Testis (tissue), 3 donors: ENCODE data around the gene SACM1L. TPM values are rescaled to one million over a fixed set of nuclear protein-coding genes. Genes with fewer than 3 reads are reported as not detected.

Experiments used
- DNase-seq: peaks from one replicate; pipeline ENCODE4 v3.0.0-alpha.2; 2019
- H3K27ac ChIP-seq, 2 donors: fragments of 200-600 bp; sonication (generic); one replicate each; pipeline ENCODE4 v1.5.1; 2019
- H3K27me3 ChIP-seq: fragments of 200-600 bp; sonication (generic); one replicate; pipeline ENCODE4 v1.5.1; 2019
- H3K36me3 ChIP-seq: fragments of 200-600 bp; sonication (generic); one replicate; pipeline ENCODE4 v1.5.1; 2017; ENCODE audit warnings: low read depth; ENCODE audit errors: missing control alignments
- H3K4me1 ChIP-seq: fragments of 200-600 bp; sonication (generic); one replicate; pipeline ENCODE4 v1.5.1; 2019
- H3K4me3 ChIP-seq, 2 donors: fragments of 200-600 bp; sonication (generic); one replicate each; pipeline ENCODE4 v1.5.1; 2017 to 2019
- H3K9me3 ChIP-seq: fragments of 200-600 bp; sonication (generic); one replicate; pipeline ENCODE4 v1.5.1; 2017
- POLR2A ChIP-seq: fragments of 450-650 bp; IDR thresholded peaks from one replicate; pipeline ENCODE4 v1.6.1; 2017; ENCODE audit warnings: antibody characterized with exemption, mild to moderate bottlenecking, moderate library complexity
- WGBS, 2 donors: methylation state at CpG; one replicate each; pipeline ENCODE4 v1.1.5; 2018; 5-methylcytosine and 5-hydroxymethylcytosine counted together
- intact Hi-C: fragments of 100-400 bp; cut with DNase I; formaldehyde crosslinking; loops from one replicate; pipeline ENCODE4 v1.15.1; 2023; ENCODE audit warnings: low total_unique reads
- polyA plus RNA-seq: library from polyadenylated mRNA; stranded (reverse); fragments of 350-450 nt; fragmentation: Illumina TruSeq; extraction: RNeasy Lipid Tissue Mini Kit (QIAGEN cat#74804); gene quantifications from one replicate; pipeline ENCODE4 v1.2.3, GENCODE V29; 2014; ENCODE audit warnings: low read depth, low replicate concordance; ENCODE audit not compliant: insufficient read depth
- total RNA-seq, 2 donors: library from RNA; depleted of rRNA; stranded (reverse); fragments of >200 nt; gene quantifications; one replicate each; pipeline ENCODE4 v1.2.3, GENCODE V29; 2016
- TF ChIP-seq, protein P1 (sequence below), 3 experiments: fragments of 450-650 bp in 2 of 3; fragments of 200-600 bp in 1 of 3; sonication (generic) in 1 of 3; IDR thresholded peaks; one replicate each; pipeline ENCODE4 v1.5.1; 2016 to 2019; ENCODE audit warnings: antibody characterized with exemption in 3 of 3, mild to moderate bottlenecking in 2 of 3, moderate library complexity in 1 of 3

The SACM1L gene
- total and polyA plus RNA-seq, 3 donors from 2014 or later: 25.9 to 60.1 (median 48.3) TPM

GRCh38 chr3:45701172-45701867, 12.1 kb downstream of the SACM1L start:
- Histone ChIP-seq H3K4me3 (no peak overlapping the region), H3K36me3 (no peaks in the 10 kb centered on the region), H3K9me3 (no peaks in the 10 kb centered on the region), H3K4me1 (no peaks in the 10 kb centered on the region), H3K27me3 (no peaks in the 10 kb centered on the region), H3K27ac (no peak overlapping the region)
- no peak for TF ChIP-seq POLR2A
- TF ChIP-seq, protein P1, sequence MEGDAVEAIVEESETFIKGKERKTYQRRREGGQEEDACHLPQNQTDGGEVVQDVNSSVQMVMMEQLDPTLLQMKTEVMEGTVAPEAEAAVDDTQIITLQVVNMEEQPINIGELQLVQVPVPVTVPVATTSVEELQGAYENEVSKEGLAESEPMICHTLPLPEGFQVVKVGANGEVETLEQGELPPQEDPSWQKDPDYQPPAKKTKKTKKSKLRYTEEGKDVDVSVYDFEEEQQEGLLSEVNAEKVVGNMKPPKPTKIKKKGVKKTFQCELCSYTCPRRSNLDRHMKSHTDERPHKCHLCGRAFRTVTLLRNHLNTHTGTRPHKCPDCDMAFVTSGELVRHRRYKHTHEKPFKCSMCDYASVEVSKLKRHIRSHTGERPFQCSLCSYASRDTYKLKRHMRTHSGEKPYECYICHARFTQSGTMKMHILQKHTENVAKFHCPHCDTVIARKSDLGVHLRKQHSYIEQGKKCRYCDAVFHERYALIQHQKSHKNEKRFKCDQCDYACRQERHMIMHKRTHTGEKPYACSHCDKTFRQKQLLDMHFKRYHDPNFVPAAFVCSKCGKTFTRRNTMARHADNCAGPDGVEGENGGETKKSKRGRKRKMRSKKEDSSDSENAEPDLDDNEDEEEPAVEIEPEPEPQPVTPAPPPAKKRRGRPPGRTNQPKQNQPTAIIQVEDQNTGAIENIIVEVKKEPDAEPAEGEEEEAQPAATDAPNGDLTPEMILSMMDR (IDR thresholded peaks at IDR 0.05): no peak
- intact Hi-C loops: no loop called here
- 81 to 83% methylated on average over 9 of the region's 9 CpGs for WGBS, 2 donors
- no peak for DNase-seq

DNA sequence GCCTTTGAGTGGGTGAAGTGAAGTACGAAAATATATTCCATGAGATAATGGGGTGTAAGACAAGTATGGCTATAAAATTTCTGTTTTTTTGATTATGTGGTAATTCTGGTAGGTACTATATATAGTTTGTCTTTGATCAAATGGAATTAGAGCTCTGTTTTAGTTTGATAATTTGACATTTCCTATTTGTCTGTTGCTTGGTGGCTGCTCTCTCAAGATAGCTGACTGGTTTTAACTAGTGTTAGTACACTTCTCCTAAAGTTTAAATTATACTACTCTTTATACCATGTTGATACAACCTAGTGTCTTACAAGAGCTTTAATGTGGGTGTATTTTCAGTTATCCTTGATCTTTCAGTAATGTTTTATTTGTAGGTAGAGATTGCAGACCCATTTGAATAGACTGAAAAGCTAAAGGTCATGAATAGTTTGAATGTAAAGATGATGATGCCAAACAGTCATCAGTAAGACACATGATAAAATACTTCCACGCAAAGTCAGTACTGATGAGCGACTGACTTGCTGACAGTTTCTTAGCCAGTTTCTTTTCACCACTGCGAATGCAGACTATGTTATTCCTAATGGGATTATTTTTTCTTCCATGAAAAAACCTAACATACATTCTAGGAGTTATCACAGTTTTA, 15.2 kb downstream of the SACM1L start:
- 94 to 98% methylated on average over 4 of the region's 4 CpGs for WGBS, 2 donors
- no peaks in the 10 kb centered on the region for H3K27me3 ChIP-seq
- no peaks in the 10 kb centered on the region for H3K9me3 ChIP-seq
- H3K4me3 ChIP-seq: no peak overlapping the region
- no peaks in the 10 kb centered on the region for H3K36me3 ChIP-seq
- H3K4me1 ChIP-seq: no peaks in the 10 kb centered on the region
- no peak for TF ChIP-seq POLR2A
- TF ChIP-seq, protein P1 (IDR thresholded peaks at IDR 0.05): no peak
- H3K27ac ChIP-seq: no peak overlapping the region
- DNase-seq: no peak
- intact Hi-C loops: no loop called here

DNA sequence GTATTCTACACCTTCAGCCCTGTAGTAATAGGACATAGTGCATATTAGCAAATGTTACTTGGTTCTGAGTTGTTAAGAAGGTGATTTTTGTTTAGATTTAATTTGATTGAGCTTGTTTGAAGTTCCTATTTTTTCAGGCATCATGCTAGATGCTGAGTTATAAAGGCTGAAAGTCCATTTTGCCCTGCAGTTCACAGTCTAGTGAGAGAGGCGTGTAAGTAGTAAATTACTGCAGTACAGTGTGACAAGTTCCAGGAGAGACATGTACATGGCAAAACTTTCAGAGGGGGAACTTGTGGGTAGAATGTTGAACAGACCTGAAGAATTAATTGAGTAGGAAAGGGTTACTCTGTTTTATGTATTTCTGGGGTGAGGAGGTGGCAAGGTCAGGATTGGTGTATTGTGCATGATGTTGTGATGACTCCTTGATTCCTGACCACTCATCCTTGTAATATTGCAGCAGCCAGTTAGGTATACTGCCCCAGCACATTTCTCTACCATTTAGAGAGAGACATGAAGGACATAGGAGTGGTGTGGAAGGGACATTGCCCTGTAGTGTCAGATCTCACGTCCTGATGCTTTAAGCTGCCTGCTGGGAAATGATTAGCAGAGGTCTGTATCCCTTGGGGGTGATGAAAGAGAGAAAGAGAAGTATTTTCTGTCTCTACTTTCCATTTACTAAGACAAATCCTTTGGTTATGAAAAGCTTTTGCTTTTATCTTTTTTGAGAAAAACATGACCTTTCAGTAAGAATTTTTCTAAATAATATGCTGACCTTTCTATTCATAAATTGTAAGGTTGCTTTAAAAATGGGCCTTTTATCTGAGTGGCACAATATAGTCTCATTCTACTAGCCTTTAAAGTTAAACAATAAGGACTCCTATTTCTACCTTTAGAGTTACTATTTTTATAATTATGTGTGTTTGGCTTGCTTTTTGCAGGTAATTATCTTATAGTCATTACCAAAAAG, 16.9 kb downstream of the SACM1L start:
- Histone ChIP-seq H3K4me3 (no peak overlapping the region), H3K27ac (no peak overlapping the region), H3K36me3 (no peaks in the 10 kb centered on the region), H3K27me3 (no peaks in the 10 kb centered on the region), H3K4me1 (no peaks in the 10 kb centered on the region), H3K9me3 (no peaks in the 10 kb centered on the region)
- no peak for TF ChIP-seq POLR2A
- TF ChIP-seq, protein P1 (IDR thresholded peaks at IDR 0.05): no peak
- WGBS, 2 donors: 74 to 76% methylated on average over 2 of the region's 2 CpGs
- intact Hi-C loops: no loop called here
- no peak for DNase-seq

GRCh38 chr3:45711931-45712330, 22.7 kb downstream of the SACM1L start:
- no peak for DNase-seq
- Histone ChIP-seq H3K4me1 (no peaks in the 10 kb centered on the region), H3K27ac (no peak overlapping the region), H3K4me3 (no peak overlapping the region), H3K27me3 (no peaks in the 10 kb centered on the region), H3K9me3 (no peaks in the 10 kb centered on the region), H3K36me3 (no peaks in the 10 kb centered on the region)
- 91 to 94% methylated on average over 4 of the region's 4 CpGs for WGBS, 2 donors
- no peak for TF ChIP-seq POLR2A
- TF ChIP-seq, protein P1 (IDR thresholded peaks at IDR 0.05): no peak
- intact Hi-C loops: no loop called here
